Cardiac muscle cell (in vitro differentiated cells and primary cell): ENCODE data around the gene ALPL. TPM values are rescaled to one million over a fixed set of nuclear protein-coding genes. Genes with fewer than 3 reads are reported as not detected.
A peak's percentile ranks its signal among the peaks of the same experiment; 100 is the strongest.

Experiments
- DNase-seq, 2 donors: peaks; one replicate each; pipeline versions ENCODE4 v3.0.0 to v3.0.0-alpha.2; 2010 to 2017; ENCODE audit warnings: low read depth in 1 of 2, low spot score in 1 of 2
- H3K27ac ChIP-seq: fragments of 200-600 bp; sonication (generic); 2 replicates; pipeline ENCODE4 v1.5.1; 2016
- H3K27me3 ChIP-seq: fragments of 200-600 bp; sonication (generic); 2 replicates; pipeline ENCODE4 v1.6.0; 2016; ENCODE audit warnings: control low read depth
- H3K36me3 ChIP-seq: fragments of 200-600 bp; sonication (generic); 2 replicates; pipeline ENCODE4 v1.5.1; 2016; ENCODE audit warnings: control low read depth
- H3K4me1 ChIP-seq: fragments of 200-600 bp; sonication (generic); 2 replicates; pipeline ENCODE4 v1.8.1; 2017; ENCODE audit warnings: low read depth, mild to moderate bottlenecking, mixed run types
- H3K4me3 ChIP-seq: fragments of 200-600 bp; sonication (generic); 2 replicates; pipeline ENCODE4 v1.5.1; 2016; ENCODE audit warnings: mild to moderate bottlenecking
- H3K9me3 ChIP-seq: fragments of 200-600 bp; sonication (generic); 2 replicates; pipeline ENCODE4 v1.5.1; 2017; ENCODE audit warnings: low read depth, mild to moderate bottlenecking, control low read depth
- polyA plus RNA-seq: library from polyadenylated mRNA; unstranded; fragments of >200 nt; fragmentation: Nextera tagmentation; extraction: Ambion mirVana; gene quantifications from 2 replicates; pipeline ENCODE4 v1.2.1, GENCODE V29; 2016
- total RNA-seq: library from RNA; depleted of rRNA; stranded (reverse); fragments of >200 nt; gene quantifications from 2 replicates; pipeline ENCODE4 v1.2.3, GENCODE V29; 2016
- TF ChIP-seq, protein P1 (sequence below): IDR thresholded peaks from 2 replicates; pipeline ENCODE4 v1.5.1; 2012; ENCODE audit warnings: low read depth, mild to moderate bottlenecking, low read length

ALPL gene
- total and polyA plus RNA-seq, 2 experiments from 2014 or later, result 0.21 to 0.27 TPM

DNA sequence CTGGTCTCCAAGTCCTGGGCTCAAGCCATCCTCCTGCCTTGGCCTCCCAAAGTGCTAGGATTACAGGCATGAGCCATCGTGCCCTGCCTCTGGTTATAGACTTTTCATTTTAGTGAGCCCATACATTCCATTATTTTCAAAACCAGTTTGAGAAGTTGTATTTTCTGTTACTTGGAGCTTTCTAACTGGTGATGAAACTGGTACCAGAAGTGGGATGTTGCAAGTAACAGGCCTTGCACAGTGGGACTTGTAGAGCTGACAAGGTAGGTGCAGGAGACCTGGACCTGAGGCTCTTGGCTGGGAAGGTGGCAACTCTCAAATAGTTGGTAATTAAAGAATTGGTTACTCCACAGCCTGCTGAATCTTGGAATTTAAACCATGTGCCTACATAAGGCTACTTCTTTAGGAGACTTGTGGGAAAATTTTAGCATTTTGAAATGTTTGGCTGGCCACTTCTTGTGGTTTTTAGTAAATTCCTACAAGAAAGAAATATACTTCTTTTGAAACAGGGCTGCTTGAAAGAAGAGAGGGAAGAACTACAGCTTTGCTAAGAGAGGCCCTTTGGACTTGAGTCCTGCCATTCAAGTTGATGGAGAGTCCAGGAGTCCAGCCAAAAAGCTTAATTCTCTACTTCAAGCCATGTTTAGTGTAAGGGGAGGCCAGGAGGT lies 9.8 kb upstream of the ALPL start:
- no peak overlapping the region for H3K27ac ChIP-seq
- H3K27me3 ChIP-seq, result no peaks in the 10 kb centered on the region
- TF ChIP-seq, protein P1, sequence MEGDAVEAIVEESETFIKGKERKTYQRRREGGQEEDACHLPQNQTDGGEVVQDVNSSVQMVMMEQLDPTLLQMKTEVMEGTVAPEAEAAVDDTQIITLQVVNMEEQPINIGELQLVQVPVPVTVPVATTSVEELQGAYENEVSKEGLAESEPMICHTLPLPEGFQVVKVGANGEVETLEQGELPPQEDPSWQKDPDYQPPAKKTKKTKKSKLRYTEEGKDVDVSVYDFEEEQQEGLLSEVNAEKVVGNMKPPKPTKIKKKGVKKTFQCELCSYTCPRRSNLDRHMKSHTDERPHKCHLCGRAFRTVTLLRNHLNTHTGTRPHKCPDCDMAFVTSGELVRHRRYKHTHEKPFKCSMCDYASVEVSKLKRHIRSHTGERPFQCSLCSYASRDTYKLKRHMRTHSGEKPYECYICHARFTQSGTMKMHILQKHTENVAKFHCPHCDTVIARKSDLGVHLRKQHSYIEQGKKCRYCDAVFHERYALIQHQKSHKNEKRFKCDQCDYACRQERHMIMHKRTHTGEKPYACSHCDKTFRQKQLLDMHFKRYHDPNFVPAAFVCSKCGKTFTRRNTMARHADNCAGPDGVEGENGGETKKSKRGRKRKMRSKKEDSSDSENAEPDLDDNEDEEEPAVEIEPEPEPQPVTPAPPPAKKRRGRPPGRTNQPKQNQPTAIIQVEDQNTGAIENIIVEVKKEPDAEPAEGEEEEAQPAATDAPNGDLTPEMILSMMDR, result no peak
- H3K9me3 ChIP-seq, result no peaks in the 10 kb centered on the region
- no peaks in the 10 kb centered on the region for H3K36me3 ChIP-seq
- no peaks in the 10 kb centered on the region for H3K4me1 ChIP-seq
- no peak overlapping the region for H3K4me3 ChIP-seq
- peak in 1 of 2 donors; percentile 50 for DNase-seq

DNA sequence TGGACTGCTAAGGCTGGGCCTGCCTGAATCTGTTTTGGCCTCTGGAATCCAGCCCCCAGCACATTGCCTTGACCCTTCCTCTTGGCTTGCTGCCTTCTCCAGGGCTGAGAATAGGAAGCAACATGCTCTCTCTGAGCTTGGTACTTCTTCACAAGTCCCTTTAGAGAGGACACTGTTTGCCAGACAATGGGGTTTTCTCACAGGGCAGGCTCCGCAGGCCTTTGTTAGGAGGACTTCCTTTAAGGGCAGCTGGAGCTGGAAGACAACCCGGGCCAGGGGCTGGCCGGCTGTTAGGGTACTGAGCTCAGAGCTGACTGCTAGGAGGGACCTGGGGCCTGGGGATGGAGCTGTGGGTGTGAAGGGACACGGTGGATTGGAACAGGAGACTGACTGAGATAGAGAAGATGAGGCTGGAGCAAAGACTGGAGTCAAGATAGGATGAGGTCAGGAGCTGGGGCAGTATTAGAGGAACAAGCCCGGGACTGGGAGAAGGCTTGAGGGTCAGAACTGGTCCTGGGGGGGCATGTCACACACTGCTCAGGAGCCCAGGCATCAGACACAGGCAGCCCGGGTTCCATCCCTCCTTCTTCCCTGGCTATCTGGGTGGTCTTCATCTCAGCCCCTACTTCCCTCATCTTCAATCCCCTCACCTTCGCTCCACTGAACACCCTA lies 5.4 kb upstream of the ALPL start:
- no peak overlapping the region for H3K4me3 ChIP-seq
- no peak overlapping the region for H3K27ac ChIP-seq
- H3K36me3 ChIP-seq, result no peaks in the 10 kb centered on the region
- peaks cover 12% of the 10 kb centered on the region for H3K27me3 ChIP-seq
- no peaks in the 10 kb centered on the region for H3K4me1 ChIP-seq
- TF ChIP-seq, protein P1, result no peak
- no peak for DNase-seq
- H3K9me3 ChIP-seq, result no peaks in the 10 kb centered on the region

GRCh38 chr1:21506804-21507203 lies 2.4 kb upstream of the ALPL start:
- DNase-seq, result no peak
- Histone ChIP-seq H3K27me3 (peaks cover 29% of the 10 kb centered on the region), H3K4me3 (no peak overlapping the region), H3K9me3 (no peaks in the 10 kb centered on the region), H3K4me1 (no peaks in the 10 kb centered on the region), H3K36me3 (no peaks in the 10 kb centered on the region), H3K27ac (no peak overlapping the region)
- TF ChIP-seq, protein P1, result no peak

- DNase-seq, result no peak
- TF ChIP-seq, protein P1, result no peak
- Histone ChIP-seq H3K4me1 (no peaks in the 10 kb centered on the region), H3K27ac (no peak overlapping the region), H3K36me3 (no peaks in the 10 kb centered on the region), H3K4me3 (no peak overlapping the region), H3K27me3 (peaks cover 29% of the 10 kb centered on the region), H3K9me3 (no peaks in the 10 kb centered on the region)
Measured at GRCh38 chr1:21507511-21508270, 1.5 kb upstream of the ALPL start.

DNA sequence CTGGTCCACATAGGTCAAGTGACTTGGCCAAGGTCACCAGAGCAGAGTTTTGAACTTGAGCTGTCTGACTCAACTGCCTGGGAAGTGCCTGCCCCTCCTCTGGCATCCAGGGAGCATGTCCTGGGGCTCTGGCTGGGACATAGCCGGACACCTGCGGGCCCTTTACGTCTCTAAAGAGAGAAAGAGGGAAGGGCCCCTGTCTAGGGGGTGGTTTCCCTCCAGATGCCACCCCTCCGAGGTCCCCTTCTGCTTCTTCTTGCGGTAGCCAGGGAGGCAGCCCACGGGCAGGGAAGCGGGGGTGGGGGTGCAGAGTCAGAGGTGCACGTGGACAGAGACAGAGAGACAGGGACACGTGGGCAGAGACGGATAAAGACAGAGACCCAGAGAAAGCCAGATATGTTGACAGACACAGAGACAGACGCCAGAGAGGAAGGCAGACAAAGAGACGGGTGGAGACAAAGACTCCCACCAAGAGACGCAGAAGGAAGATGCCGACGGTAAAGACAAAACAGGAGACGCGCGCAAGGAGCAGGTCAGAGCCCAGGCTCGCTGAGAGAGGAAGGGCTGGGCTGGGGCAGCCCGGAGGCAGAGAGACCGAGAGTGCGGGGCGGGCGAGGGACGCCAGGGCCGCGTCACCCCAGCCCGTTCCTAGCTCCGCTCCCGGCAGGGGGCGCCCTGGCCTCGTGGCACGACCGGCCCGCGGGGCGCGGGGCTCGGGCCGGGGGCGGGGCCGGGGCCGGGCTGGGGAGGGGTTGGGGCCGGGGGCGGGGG lies 458 bp upstream of the ALPL start:
- H3K4me3 ChIP-seq, result peak overlapping the region; percentile 9

More for the DNA sequence above, 458 bp upstream of the ALPL start:
- Histone ChIP-seq H3K9me3 (no peaks in the 10 kb centered on the region), H3K36me3 (no peaks in the 10 kb centered on the region), H3K27me3 (peaks cover 29% of the 10 kb centered on the region), H3K4me1 (no peaks in the 10 kb centered on the region), H3K27ac (no peak overlapping the region)
- TF ChIP-seq, protein P1, result peak; percentile 53
- peak; percentile 71 to 91 for DNase-seq
